IPS-20b (cell line): ENCODE data around the gene KCNJ5.

Experiments
- H3K27ac ChIP-seq: one replicate; pipeline ENCODE4 v1.5.1; 2013; ENCODE audit warnings: low read length
- H3K27me3 ChIP-seq: 2 replicates; pipeline ENCODE4 v1.6.1; 2013; ENCODE audit warnings: mild to moderate bottlenecking, low read length, inconsistent platforms; ENCODE audit not compliant: insufficient read depth
- H3K36me3 ChIP-seq: 2 replicates; pipeline ENCODE4 v1.6.1; 2013; ENCODE audit warnings: low read depth, mild to moderate bottlenecking, inconsistent platforms, low read length, moderate library complexity; ENCODE audit not compliant: insufficient read depth
- H3K4me1 ChIP-seq: 2 replicates; pipeline ENCODE4 v1.6.1; 2013; ENCODE audit warnings: mild to moderate bottlenecking, control low read depth, inconsistent platforms, low read length, moderate library complexity; ENCODE audit not compliant: insufficient read depth
- H3K4me3 ChIP-seq: 2 replicates; pipeline ENCODE4 v1.5.1; 2013; ENCODE audit warnings: mild to moderate bottlenecking, low read length, inconsistent platforms
- H3K9ac ChIP-seq: 2 replicates; pipeline ENCODE4 v1.6.1; 2013; ENCODE audit warnings: low read depth, mild to moderate bottlenecking, inconsistent platforms, low read length, moderate library complexity
- H3K9me3 ChIP-seq: 2 replicates; pipeline ENCODE4 v1.6.1; 2013; ENCODE audit warnings: mild to moderate bottlenecking, low read depth, low read length, inconsistent platforms; ENCODE audit not compliant: insufficient read depth

KCNJ5 gene

GRCh38 chr11:128859563-128860441, 31.4 kb upstream of the KCNJ5 start:
- Histone ChIP-seq H3K4me3 (no peak overlapping the region), H3K9ac (no peak overlapping the region), H3K27me3 (peaks cover 19% of the 10 kb centered on the region), H3K27ac (no peak overlapping the region), H3K4me1 (peaks cover 6% of the 10 kb centered on the region; the same call in 1 of the 2 replicates), H3K36me3 (no peaks in the 10 kb centered on the region), H3K9me3 (no peaks in the 10 kb centered on the region)

- Histone ChIP-seq H3K27me3 (peaks cover 19% of the 10 kb centered on the region), H3K27ac (no peak overlapping the region), H3K4me1 (peaks cover 6% of the 10 kb centered on the region; the same call in 1 of the 2 replicates), H3K36me3 (no peaks in the 10 kb centered on the region), H3K9me3 (no peaks in the 10 kb centered on the region), H3K4me3 (no peak overlapping the region), H3K9ac (no peak overlapping the region)
Observed at GRCh38 chr11:128860571-128861361, 30.4 kb upstream of the KCNJ5 start.

- H3K4me3 ChIP-seq: no peak overlapping the region
Observed at GRCh38 chr11:128862406-128862805, 28.8 kb upstream of the KCNJ5 start.

GRCh38 chr11:128862908-128863660, 28.1 kb upstream of the KCNJ5 start:
- peaks cover 6% of the 10 kb centered on the region; the same call in 1 of the 2 replicates for H3K4me1 ChIP-seq
- H3K9ac ChIP-seq: no peak overlapping the region
- H3K27me3 ChIP-seq: peaks cover 16% of the 10 kb centered on the region
- H3K9me3 ChIP-seq: no peaks in the 10 kb centered on the region
- no peak overlapping the region for H3K4me3 ChIP-seq
- no peak overlapping the region for H3K27ac ChIP-seq
- no peaks in the 10 kb centered on the region for H3K36me3 ChIP-seq

More at GRCh38 chr11:128862406-128862805, 28.8 kb upstream of the KCNJ5 start:
- Histone ChIP-seq H3K27me3 (peaks cover 19% of the 10 kb centered on the region), H3K9me3 (no peaks in the 10 kb centered on the region), H3K36me3 (no peaks in the 10 kb centered on the region), H3K9ac (no peak overlapping the region), H3K4me1 (peaks cover 6% of the 10 kb centered on the region; the same call in 1 of the 2 replicates), H3K27ac (no peak overlapping the region)

GRCh38 chr11:128865490-128865889, 25.7 kb upstream of the KCNJ5 start:
- Histone ChIP-seq H3K9me3 (no peaks in the 10 kb centered on the region), H3K4me3 (no peak overlapping the region), H3K27me3 (peaks cover 8% of the 10 kb centered on the region; the same call in 1 of the 2 replicates), H3K9ac (no peak overlapping the region), H3K36me3 (no peaks in the 10 kb centered on the region), H3K4me1 (peaks cover 12% of the 10 kb centered on the region; the same call in 1 of the 2 replicates), H3K27ac (no peak overlapping the region)

GRCh38 chr11:128867277-128867676, 23.9 kb upstream of the KCNJ5 start, which contains the start of gene KCNJ1:
Gene KCNJ1, minus strand, starts transcription at chr11:128867296. Its CDS starts 27,053 bp downstream, at chr11:128840243.
- Histone ChIP-seq H3K9ac (no peak within 1 kb of the TSS), H3K36me3 (no peaks in the 10 kb centered on the region), H3K4me3 (no peak within 1 kb of the TSS), H3K4me1 (peaks cover 25% of the 10 kb centered on the region; the same call in 1 of the 2 replicates), H3K27me3 (peaks cover 8% of the 10 kb centered on the region; the same call in 1 of the 2 replicates), H3K27ac (no peak within 1 kb of the TSS), H3K9me3 (no peaks in the 10 kb centered on the region)

GRCh38 chr11:128868841-128869671, 22.1 kb upstream of the KCNJ5 start:
- Histone ChIP-seq H3K36me3 (no peaks in the 10 kb centered on the region), H3K27me3 (peaks cover 25% of the 10 kb centered on the region), H3K27ac (no peak overlapping the region), H3K4me1 (peaks cover 27% of the 10 kb centered on the region), H3K9ac (no peak overlapping the region), H3K4me3 (no peak overlapping the region), H3K9me3 (no peaks in the 10 kb centered on the region)

- H3K9me3 ChIP-seq: no peaks in the 10 kb centered on the region
- peak overlapping the region; percentile 46; the same call in 1 of the 2 replicates for H3K4me3 ChIP-seq
- H3K9ac ChIP-seq: peak overlapping the region; percentile 61; the same call in 1 of the 2 replicates
- peaks cover 46% of the 10 kb centered on the region for H3K27me3 ChIP-seq
- no peak overlapping the region for H3K27ac ChIP-seq
- peaks cover 27% of the 10 kb centered on the region for H3K4me1 ChIP-seq
- no peaks in the 10 kb centered on the region for H3K36me3 ChIP-seq
Observed at GRCh38 chr11:128871168-128871610, 20.0 kb upstream of the KCNJ5 start.

GRCh38 chr11:128872094-128872493, 19.1 kb upstream of the KCNJ5 start:
- peak overlapping the region; percentile 44; the same call in 1 of the 2 replicates for H3K4me3 ChIP-seq
- no peaks in the 10 kb centered on the region for H3K36me3 ChIP-seq
- peaks cover 27% of the 10 kb centered on the region for H3K4me1 ChIP-seq
- H3K27ac ChIP-seq: no peak overlapping the region
- H3K27me3 ChIP-seq: peaks cover 56% of the 10 kb centered on the region
- no peak overlapping the region; the same call in 1 of the 2 replicates for H3K9ac ChIP-seq
- no peaks in the 10 kb centered on the region for H3K9me3 ChIP-seq

GRCh38 chr11:128872594-128872993, 18.6 kb upstream of the KCNJ5 start:
- peaks cover 59% of the 10 kb centered on the region for H3K27me3 ChIP-seq
- no peaks in the 10 kb centered on the region for H3K9me3 ChIP-seq
- H3K4me1 ChIP-seq: peaks cover 27% of the 10 kb centered on the region
- H3K27ac ChIP-seq: no peak overlapping the region
- no peaks in the 10 kb centered on the region for H3K36me3 ChIP-seq
- H3K9ac ChIP-seq: no peak overlapping the region
- peak overlapping the region; percentile 44; the same call in 1 of the 2 replicates for H3K4me3 ChIP-seq
